GM12878 (cell line): ENCODE results near the gene PFDN4. TPM values are rescaled to one million over a fixed set of nuclear protein-coding genes. Genes with fewer than 3 reads are reported as not detected.

Experiments
- ATAC-seq: fragments of 200-7000 bp; cut with Tn5 transposase; 3 replicates; pipeline ENCODE4 v1.9.1; 2020; ENCODE audit warnings: mild to moderate bottlenecking, moderate library complexity
- BruUV-seq: library from RNA; stranded (reverse); fragments of 400-500 nt; replicated peaks from 2 replicates; lab custom pipeline; 2021; lab: Mats Ljungman, UMichigan
- CTCF ChIA-PET: fragments of 300-600 bp; sonication (Branson Sonifier 250); formaldehyde crosslinking; extraction: SDS; loops from one replicate; lab custom pipeline; 2021; ENCODE audit warnings: inconsistent platforms; lab: Yijun Ruan, JAX
- POLR2A ChIA-PET: fragments of 350-600 bp; formaldehyde crosslinking; extraction: SDS; loops from one replicate; lab custom pipeline; 2021; ENCODE audit warnings: inconsistent platforms; lab: Charles Lee
- RAD21 ChIA-PET: fragments of 300-600 bp; sonication (Branson Sonifier 250); formaldehyde crosslinking; loops from one replicate; lab custom pipeline; 2023; ENCODE audit warnings: antibody characterized with exemption; ENCODE audit not compliant: unreplicated experiment; lab: Charles Lee
- SMC1A ChIA-PET: fragments of 300-600 bp; sonication (Branson Sonifier 250); formaldehyde crosslinking; loops from one replicate; lab custom pipeline; 2023; ENCODE audit not compliant: unreplicated experiment, uncharacterized antibody; lab: Charles Lee
- DNase-seq: peaks from one replicate; pipeline ENCODE4 v3.0.0-alpha.2; 2011; ENCODE audit warnings: low read depth, low spot score
- FAIRE-seq: peaks from 3 replicates; lab custom pipeline; 2011; peaks lifted over from hg19 to GRCh38; lab: Jason Lieb, UNC
- H2AFZ ChIP-seq: 2 replicates; pipeline ENCODE4 v1.6.0; 2011; ENCODE audit warnings: low read depth, low read length, control low read depth; ENCODE audit not compliant: control insufficient read depth
- H3K27ac ChIP-seq: 2 replicates; pipeline ENCODE4 v1.5.1; 2011; ENCODE audit warnings: control low read depth; ENCODE audit not compliant: control insufficient read depth, insufficient read depth
- H3K27me3 ChIP-seq, 2 experiments: replicated peaks in 1 of 2; 2 replicates each; pipeline versions ENCODE4 v1.6.0 to v1.6.1; 2011; ENCODE audit warnings: low read length in 1 of 2; ENCODE audit not compliant: control insufficient read depth in 2 of 2, insufficient read depth in 2 of 2
- H3K36me3 ChIP-seq, 2 experiments: 2 replicates each; pipeline ENCODE4 v1.5.1; 2011; ENCODE audit warnings: low read length in 1 of 2; ENCODE audit not compliant: control insufficient read depth in 2 of 2, insufficient read depth in 2 of 2
- H3K4me1 ChIP-seq: 2 replicates; pipeline ENCODE4 v1.6.1; 2011; ENCODE audit warnings: mild to moderate bottlenecking, low read length, moderate library complexity, mixed read lengths; ENCODE audit not compliant: control insufficient read depth, insufficient read depth
- H3K4me2 ChIP-seq: 2 replicates; pipeline ENCODE4 v1.6.0; 2011; ENCODE audit warnings: control low read depth; ENCODE audit not compliant: control insufficient read depth, insufficient read depth
- H3K4me3 ChIP-seq: fragments of 200-600 bp; sonication (generic); 2 replicates; pipeline ENCODE4 v1.5.1; 2016
- H3K79me2 ChIP-seq: 2 replicates; pipeline ENCODE4 v1.6.0; 2011; ENCODE audit warnings: low read length; ENCODE audit not compliant: control insufficient read depth, insufficient read depth
- H3K9ac ChIP-seq: 2 replicates; pipeline ENCODE4 v1.8.0; 2011; ENCODE audit warnings: low read length, control low read depth, mixed read lengths; ENCODE audit not compliant: control insufficient read depth, insufficient read depth
- H3K9me3 ChIP-seq: replicated peaks from 3 replicates; pipeline ENCODE4 v1.5.1; 2011; ENCODE audit warnings: mild to moderate bottlenecking, low read length; ENCODE audit not compliant: control insufficient read depth, insufficient read depth
- H4K20me1 ChIP-seq: 2 replicates; pipeline ENCODE4 v1.6.0; 2011; ENCODE audit not compliant: control insufficient read depth, insufficient read depth
- ATF2 ChIP-seq: IDR thresholded peaks from 2 replicates; pipeline ENCODE4 v1.6.1; 2012; ENCODE audit warnings: low read length, inconsistent platforms
- ATF3 ChIP-seq: IDR thresholded peaks from 2 replicates; pipeline ENCODE4 v1.6.1; 2011; ENCODE audit warnings: low read depth, mild to moderate bottlenecking, low read length, moderate library complexity, borderline replicate concordance; ENCODE audit errors: extremely low read depth
- ATF7 ChIP-seq: fragments of 450-650 bp; IDR thresholded peaks from 2 replicates; pipeline ENCODE4 v1.6.1; 2016; ENCODE audit warnings: low read depth, mild to moderate bottlenecking
- ETV6 ChIP-seq, 2 experiments: fragments of 450-650 bp in 1 of 2; IDR thresholded peaks in 1 of 2; conservative IDR thresholded peaks in 1 of 2; 2 replicates each; pipeline ENCODE4 v1.6.1; 2014; ENCODE audit warnings: antibody characterized with exemption in 1 of 2, borderline replicate concordance in 1 of 2, low read depth in 1 of 2, mild to moderate bottlenecking in 1 of 2, moderate library complexity in 1 of 2
- FOXK2 ChIP-seq: fragments of 450-650 bp; IDR thresholded peaks from 2 replicates; pipeline ENCODE4 v1.6.1; 2017; ENCODE audit warnings: mild to moderate bottlenecking, moderate library complexity
- IRF4 ChIP-seq: IDR thresholded peaks from 2 replicates; pipeline ENCODE4 v1.6.1; 2011; ENCODE audit warnings: low read depth, low read length
- NFXL1 ChIP-seq: fragments of 450-650 bp; IDR thresholded peaks from 2 replicates; pipeline ENCODE4 v1.6.1; 2017; ENCODE audit warnings: antibody characterized with exemption, mild to moderate bottlenecking, borderline replicate concordance
- NKRF ChIP-seq: fragments of 450-650 bp; conservative IDR thresholded peaks from 2 replicates; pipeline ENCODE4 v1.6.1; 2017; ENCODE audit warnings: mild to moderate bottlenecking, moderate library complexity
- NRF1 ChIP-seq: conservative IDR thresholded peaks from 2 replicates; pipeline ENCODE4 v1.6.1; 2011; ENCODE audit warnings: mild to moderate bottlenecking, low read depth, low read length, improper control_type of control experiment
- SIN3A ChIP-seq: IDR thresholded peaks from 2 replicates; pipeline ENCODE4 v1.6.1; 2012; ENCODE audit warnings: low read depth, low read length, improper control_type of control experiment
- SP1 ChIP-seq: IDR thresholded peaks from one replicate; pipeline ENCODE4 v1.6.1; 2011; ENCODE audit warnings: low read depth, low read length
- TCF12 ChIP-seq: IDR thresholded peaks from 2 replicates; pipeline ENCODE4 v1.6.1; 2011; ENCODE audit warnings: low read depth, mild to moderate bottlenecking, low read length
- TCF7 ChIP-seq: IDR thresholded peaks from 2 replicates; pipeline ENCODE4 v1.6.1; 2014; ENCODE audit warnings: antibody characterized with exemption, borderline replicate concordance
- ZBTB40 ChIP-seq: fragments of 450-650 bp; IDR thresholded peaks from 2 replicates; pipeline ENCODE4 v1.6.1; 2016; ENCODE audit warnings: mild to moderate bottlenecking, moderate library complexity, borderline replicate concordance
- WGBS: methylation state at CpG from one replicate; pipeline ENCODE4 v1.1.6; 2016; ENCODE audit warnings: low lambda C conversion rate; ENCODE audit not compliant: insufficient replicate concordance, insufficient coverage; ENCODE audit errors: missing lambda C conversion rate; 5-methylcytosine and 5-hydroxymethylcytosine counted together
- in situ Hi-C: fragments of 300-500 bp; cut with MboI; formaldehyde crosslinking; loops from 9 replicates; pipeline ENCODE4 v1.14.3; 2018; ENCODE audit warnings: mixed read lengths
- intact Hi-C: fragments of 100-400 bp; cut with micrococcal nuclease; formaldehyde crosslinking; loops from one replicate; pipeline ENCODE4 v1.14.2; 2022; ENCODE audit not compliant: unreplicated experiment
- polyA plus RNA-seq, 11 experiments: library from polyadenylated mRNA; depleted of rRNA in 4 of 11; unstranded in 6 of 11; stranded (reverse) in 5 of 11; fragments of >200 nt; fragmentation: Nextera tagmentation in 4 of 11; fragmentation: Illumina TruSeq in 1 of 11; extraction: Ambion mirVana in 4 of 11; extraction: Trizol in 1 of 11; gene quantifications; 1 replicate in 1 of 11; 2 replicates in 10 of 11; pipeline versions ENCODE4 v1.2.1 to v1.2.3, GENCODE V29; 2011 to 2016; ENCODE audit warnings: inconsistent platforms in 2 of 11, missing spikeins in 2 of 11, low read depth in 1 of 11
- total RNA-seq, 4 experiments: library from RNA; depleted of rRNA in 3 of 4; stranded (reverse); fragments of >200 nt in 3 of 4; fragmentation: Illumina TruSeq in 1 of 4; extraction: Trizol in 1 of 4; gene quantifications; 2 replicates each; pipeline versions ENCODE4 v1.2.1 to v1.2.3, GENCODE V29; 2013 to 2021

Gene PFDN4
- total and polyA plus RNA-seq, 10 of the 15 experiments (the other 5 are each of a cell fraction or from before 2014, with no cell fraction given): 36.9 to 136 (median 82.8) TPM

GRCh38 chr20:54199283-54199682, 8.6 kb upstream of the PFDN4 start:
- ChIA-PET CTCF (interaction anchor here (0.7 to 7.5 kb wide), 23 partner anchors 9 to 1887 kb away, joined by 3 to 153 read pairs (median 4); partner anchors contain the start of gene PFDN4), RAD21 (interaction anchor here (1.4 to 1.7 kb wide), 3 partner anchors 93 to 109 kb away, joined by 3 to 9 read pairs (median 7); no protein-coding TSS in a partner anchor), SMC1A (interaction anchor here (0.7 to 5.5 kb wide), 14 partner anchors 9 to 449 kb away, joined by 3 to 78 read pairs (median 5); partner anchors contain the start of gene PFDN4), POLR2A (no interaction called here)
- DNase-seq: no peak
- Histone ChIP-seq H3K79me2 (no peaks in the 10 kb centered on the region), H3K27me3 (no peaks in the 10 kb centered on the region), H3K36me3 (no peaks in the 10 kb centered on the region), H3K4me1 (peaks cover 14% of the 10 kb centered on the region), H3K4me2 (no peak overlapping the region), H4K20me1 (no peaks in the 10 kb centered on the region), H3K4me3 (no peak overlapping the region), H3K9me3 (no peaks in the 10 kb centered on the region), H2AFZ (no peak overlapping the region), H3K27ac (no peak overlapping the region), H3K9ac (no peak overlapping the region)
- WGBS: 42% methylated on average over 6 of the region's 6 CpGs
- TF ChIP-seq FOXK2 (no peak), ATF3 (no peak), NFXL1 (peak; percentile 19; the same call in 1 of the 2 replicates), ATF7 (no peak), TCF12 (no peak), NRF1 (no peak), SP1 (no peak), TCF7 (no peak), ETV6 (conservative IDR thresholded peaks at IDR 0.05 in 1 of 2, IDR thresholded peaks at IDR 0.05 in 1 of 2; ENCODE audit: borderline replicate concordance in 1 of 2, low read depth in 1 of 2) (0 out of 4 replicates have a peak, but pooled peaks of 1 of the 2 experiments have one; percentile 21), ZBTB40 (no peak), ATF2 (no peak), IRF4 (no peak), NKRF (no peak), SIN3A (no peak)
- intact Hi-C loops: loop anchor here (1.0 to 10.0 kb wide), 4 partner anchors 103 to 784 kb away; no protein-coding TSS in a partner anchor
- no TSS peak for BruUV-seq
- ATAC-seq: no peak
- FAIRE-seq: no peak
- in situ Hi-C loops: loop anchor here (5.0 to 10.0 kb wide), 4 partner anchors 97 to 787 kb away; no protein-coding TSS in a partner anchor
